Activated naive CD4-positive, alpha-beta T cell treated with anti-CD3 and anti-CD28 coated beads, Interleukin-2, amount 10 ng/mL, durations not matched to agents 7 days and 5 days (primary cell): ENCODE measurements around the gene CCSER1.

Experiments
- CTCF ChIA-PET: fragments of 350-600 bp; sonication (Branson Sonifier 250); formaldehyde crosslinking; loops from one replicate; lab custom pipeline; 2021; ENCODE audit warnings: antibody characterized with exemption; lab: Charles Lee
- DNase-seq: peaks from one replicate; pipeline ENCODE4 v3.0.0-alpha.2; 2020
- H3K27ac Mint-ChIP-seq: one replicate; pipeline ENCODE4 v1.8.0; 2021; ENCODE audit warnings: mild to moderate bottlenecking, moderate library complexity, mixed read lengths
- H3K27me3 Mint-ChIP-seq: one replicate; pipeline ENCODE4 v1.8.0; 2021; ENCODE audit warnings: mild to moderate bottlenecking, mixed read lengths
- H3K36me3 Mint-ChIP-seq: one replicate; pipeline ENCODE4 v1.8.0; 2021; ENCODE audit warnings: mixed read lengths
- H3K4me1 Mint-ChIP-seq: one replicate; pipeline ENCODE4 v1.8.0; 2021; ENCODE audit warnings: mixed read lengths
- H3K4me3 Mint-ChIP-seq: one replicate; pipeline ENCODE4 v1.8.0; 2021; ENCODE audit warnings: mild to moderate bottlenecking, moderate library complexity, mixed read lengths
- H3K9me3 Mint-ChIP-seq: one replicate; pipeline ENCODE4 v1.8.0; 2021; ENCODE audit warnings: mixed read lengths

The CCSER1 gene

DNA sequence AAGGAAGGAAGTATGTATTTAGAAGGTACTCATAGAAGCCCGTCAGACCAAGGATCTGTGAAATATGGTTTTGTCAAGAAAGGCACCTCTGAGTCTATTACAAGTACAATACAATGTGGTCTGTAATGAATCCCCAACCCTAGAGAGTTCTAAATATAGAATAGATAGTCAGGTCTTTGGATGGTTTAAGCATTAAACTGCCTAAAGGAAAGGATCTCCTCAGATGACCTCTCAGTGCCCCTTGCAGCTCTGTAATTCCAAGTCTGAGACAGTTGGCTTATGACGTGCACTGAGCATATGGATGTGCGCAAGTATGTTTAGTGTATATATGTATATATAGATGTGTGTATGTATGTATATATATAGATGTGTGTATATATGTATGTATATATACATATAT, 62.0 kb downstream of the CCSER1 start:
- Mint-ChIP-seq H3K27ac (no peak overlapping the region), H3K4me1 (no peaks in the 10 kb centered on the region), H3K4me3 (no peak overlapping the region), H3K36me3 (no peaks in the 10 kb centered on the region), H3K9me3 (no peaks in the 10 kb centered on the region), H3K27me3 (no peaks in the 10 kb centered on the region)
- CTCF ChIA-PET: no interaction called here
- no peak for DNase-seq

DNA sequence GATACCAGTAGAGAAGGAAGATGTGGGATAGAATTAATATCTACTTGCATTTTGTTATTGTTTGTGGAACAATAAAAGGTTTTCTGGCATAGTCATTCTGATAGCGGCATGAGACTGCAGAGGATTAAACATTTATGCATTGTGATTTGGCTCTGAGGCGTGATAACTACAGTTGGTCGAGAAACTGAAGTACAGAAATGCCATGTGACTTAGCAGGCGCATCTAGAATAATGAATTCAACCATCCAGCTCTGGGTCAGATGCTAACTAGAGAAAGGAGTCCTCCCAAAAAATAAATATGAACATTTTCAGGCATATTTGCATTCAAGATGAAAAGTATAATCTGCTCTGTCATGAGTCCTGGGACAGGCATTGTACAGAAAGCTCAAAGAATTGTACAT, 62.8 kb downstream of the CCSER1 start:
- no peak for DNase-seq
- Mint-ChIP-seq H3K9me3 (no peaks in the 10 kb centered on the region), H3K27me3 (no peaks in the 10 kb centered on the region), H3K4me3 (no peak overlapping the region), H3K27ac (no peak overlapping the region), H3K4me1 (no peaks in the 10 kb centered on the region), H3K36me3 (no peaks in the 10 kb centered on the region)
- CTCF ChIA-PET: no interaction called here

DNA sequence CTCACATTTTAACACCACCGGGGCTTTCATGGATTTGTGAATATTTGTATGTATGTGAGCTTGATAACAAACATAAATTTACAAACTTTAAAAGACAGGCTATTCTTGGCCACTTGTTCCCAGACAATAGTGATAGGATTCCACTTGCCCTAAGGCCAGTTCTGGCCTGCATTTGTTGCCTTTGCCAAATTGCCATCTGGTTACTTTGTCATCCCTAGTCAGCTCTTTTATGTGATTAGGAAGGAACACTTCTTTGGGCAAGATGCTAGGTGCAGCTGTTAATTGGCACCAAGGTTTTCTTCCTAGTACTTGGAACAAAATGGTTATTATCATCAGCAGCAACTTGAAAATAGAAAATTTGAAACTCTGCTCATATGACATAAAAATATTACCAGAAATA, 63.3 kb downstream of the CCSER1 start:
- Mint-ChIP-seq H3K27ac (no peak overlapping the region), H3K36me3 (no peaks in the 10 kb centered on the region), H3K4me3 (no peak overlapping the region), H3K27me3 (no peaks in the 10 kb centered on the region), H3K4me1 (no peaks in the 10 kb centered on the region), H3K9me3 (no peaks in the 10 kb centered on the region)
- CTCF ChIA-PET: no interaction called here
- DNase-seq: no peak

DNA sequence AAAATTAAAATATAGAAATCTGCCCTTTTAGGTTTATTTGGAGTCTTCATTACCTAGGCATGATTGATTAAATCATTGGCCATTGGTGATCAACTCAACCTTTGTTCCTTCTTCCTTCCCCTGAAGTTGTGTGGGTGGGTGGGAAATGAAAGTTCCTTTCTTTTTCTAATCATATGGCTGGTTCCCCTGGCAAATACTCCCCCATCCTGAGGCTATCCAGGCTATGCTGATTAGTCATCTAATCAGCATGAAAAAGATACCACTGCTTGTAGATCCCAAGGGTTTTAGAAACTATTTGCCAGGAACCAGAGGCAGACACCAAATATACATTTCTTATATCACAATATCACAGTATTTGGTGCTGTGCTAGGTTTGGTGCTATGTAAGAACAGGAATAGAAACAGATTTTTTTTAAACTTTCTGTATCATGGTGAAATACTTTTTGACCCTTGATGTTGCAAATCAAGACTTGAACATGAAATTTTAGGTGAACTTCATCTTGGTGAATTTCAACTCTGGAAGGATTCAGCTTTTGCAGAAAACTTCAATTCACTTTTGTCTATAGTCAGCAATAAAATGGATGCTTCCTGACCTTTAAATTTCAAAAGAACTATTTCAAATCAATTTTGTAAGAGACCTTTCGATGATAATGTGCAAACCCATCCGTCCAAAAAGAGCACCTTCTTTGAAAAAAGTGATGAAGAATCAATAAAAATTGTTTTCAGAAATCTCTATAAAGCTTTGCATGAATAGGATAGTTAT, 71.1 kb downstream of the CCSER1 start:
- H3K4me3 Mint-ChIP-seq: no peak overlapping the region
- no peaks in the 10 kb centered on the region for H3K36me3 Mint-ChIP-seq
- no peak for DNase-seq
- no peaks in the 10 kb centered on the region for H3K4me1 Mint-ChIP-seq
- no peaks in the 10 kb centered on the region for H3K9me3 Mint-ChIP-seq
- H3K27ac Mint-ChIP-seq: no peak overlapping the region
- CTCF ChIA-PET: no interaction called here
- H3K27me3 Mint-ChIP-seq: no peaks in the 10 kb centered on the region

GRCh38 chr4:90207887-90208454, 80.8 kb downstream of the CCSER1 start:
- peaks cover 1% of the 10 kb centered on the region for H3K9me3 Mint-ChIP-seq
- CTCF ChIA-PET: no interaction called here
- H3K4me1 Mint-ChIP-seq: no peaks in the 10 kb centered on the region
- no peak overlapping the region for H3K4me3 Mint-ChIP-seq
- H3K36me3 Mint-ChIP-seq: no peaks in the 10 kb centered on the region
- no peak overlapping the region for H3K27ac Mint-ChIP-seq
- no peaks in the 10 kb centered on the region for H3K27me3 Mint-ChIP-seq
- no peak for DNase-seq

DNA sequence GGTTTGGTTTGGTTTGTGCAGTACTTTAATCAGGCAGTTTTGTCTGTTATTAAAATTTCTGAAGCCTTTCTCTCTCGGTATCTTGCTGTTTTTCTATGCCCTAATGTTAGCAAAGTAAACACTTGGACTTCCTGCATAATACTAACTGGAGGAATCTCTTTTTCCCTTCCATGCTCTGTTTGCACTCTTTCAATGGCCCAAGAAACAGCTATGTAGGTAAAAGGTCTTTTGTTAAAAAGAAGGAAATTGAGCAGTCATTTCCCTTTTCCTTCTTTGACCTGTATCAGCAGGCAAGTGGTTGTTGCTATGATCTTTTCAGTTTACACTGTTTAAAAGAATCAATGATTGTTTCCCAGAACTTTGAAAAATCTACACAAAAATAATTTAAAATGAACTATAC, 82.7 kb downstream of the CCSER1 start:
- H3K36me3 Mint-ChIP-seq: no peaks in the 10 kb centered on the region
- CTCF ChIA-PET: no interaction called here
- peaks cover 1% of the 10 kb centered on the region for H3K9me3 Mint-ChIP-seq
- DNase-seq: no peak
- no peak overlapping the region for H3K27ac Mint-ChIP-seq
- H3K4me3 Mint-ChIP-seq: no peak overlapping the region
- H3K4me1 Mint-ChIP-seq: no peaks in the 10 kb centered on the region
- no peaks in the 10 kb centered on the region for H3K27me3 Mint-ChIP-seq

- Mint-ChIP-seq H3K27ac (no peak overlapping the region), H3K4me1 (no peaks in the 10 kb centered on the region), H3K27me3 (no peaks in the 10 kb centered on the region), H3K36me3 (no peaks in the 10 kb centered on the region), H3K9me3 (peaks cover 1% of the 10 kb centered on the region), H3K4me3 (no peak overlapping the region)
- CTCF ChIA-PET: no interaction called here
- DNase-seq: no peak
Observed at GRCh38 chr4:90211174-90211573, 84.0 kb downstream of the CCSER1 start.

DNA sequence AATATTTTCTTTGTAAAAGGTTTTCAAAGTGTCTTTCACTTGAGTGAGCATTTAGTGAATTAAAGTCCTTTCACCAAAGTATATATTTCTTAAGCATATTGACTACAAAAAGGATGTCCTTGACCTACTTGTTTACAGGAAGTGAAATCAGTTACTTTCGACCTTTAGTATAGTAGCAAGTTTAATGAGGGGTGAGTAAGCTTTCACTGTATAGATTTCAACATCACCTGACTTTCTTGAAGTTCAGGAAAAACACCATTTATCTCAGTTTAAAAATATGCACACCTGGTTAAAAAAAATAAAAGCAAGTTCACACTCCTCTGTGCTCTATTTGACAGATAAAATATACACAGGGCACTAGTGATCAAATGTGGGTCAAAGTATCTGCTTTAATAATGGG, 88.1 kb downstream of the CCSER1 start:
- no peak overlapping the region for H3K27ac Mint-ChIP-seq
- H3K4me1 Mint-ChIP-seq: no peaks in the 10 kb centered on the region
- CTCF ChIA-PET: no interaction called here
- no peak for DNase-seq
- H3K36me3 Mint-ChIP-seq: no peaks in the 10 kb centered on the region
- H3K27me3 Mint-ChIP-seq: no peaks in the 10 kb centered on the region
- no peaks in the 10 kb centered on the region for H3K9me3 Mint-ChIP-seq
- no peak overlapping the region for H3K4me3 Mint-ChIP-seq

DNA sequence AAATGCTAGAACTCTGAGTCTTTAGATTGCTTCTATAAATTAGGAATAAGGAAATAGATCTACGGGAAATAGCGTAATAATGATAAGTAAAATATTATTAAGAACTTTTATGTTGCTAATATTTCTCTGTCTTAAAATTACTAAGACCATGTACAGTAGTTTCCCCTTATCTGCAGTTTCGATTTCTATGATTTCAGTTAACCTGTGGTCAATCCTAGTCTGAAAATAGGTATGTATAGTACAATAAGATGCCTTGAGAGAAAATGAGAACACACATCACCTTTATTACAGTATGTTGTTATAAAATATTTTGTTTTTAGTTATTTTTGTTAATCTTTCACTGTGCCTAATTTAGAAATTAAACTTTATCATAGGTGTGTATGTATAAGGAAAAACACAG, 92.6 kb downstream of the CCSER1 start:
- Mint-ChIP-seq H3K9me3 (no peaks in the 10 kb centered on the region), H3K27me3 (no peaks in the 10 kb centered on the region), H3K4me3 (no peak overlapping the region), H3K4me1 (no peaks in the 10 kb centered on the region), H3K27ac (no peak overlapping the region), H3K36me3 (no peaks in the 10 kb centered on the region)
- no peak for DNase-seq
- CTCF ChIA-PET: no interaction called here

DNA sequence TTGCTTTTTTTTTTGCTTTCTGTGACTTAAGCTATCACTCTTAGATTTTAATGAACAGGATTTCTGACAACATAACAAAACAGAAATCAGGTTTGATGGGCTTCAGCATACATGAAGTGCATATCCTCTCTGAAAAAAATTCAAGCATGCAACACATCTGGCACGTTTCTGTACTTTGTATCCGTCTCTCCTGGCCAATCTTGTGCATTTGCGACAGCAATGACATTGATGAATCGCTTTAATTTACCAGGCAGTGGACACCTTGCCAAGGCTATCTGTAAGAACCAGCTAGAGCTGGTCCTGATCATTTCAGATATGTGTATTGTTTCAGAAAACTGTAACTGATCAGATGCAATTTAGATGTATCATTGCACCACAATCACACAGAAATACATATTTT, 93.3 kb downstream of the CCSER1 start:
- Mint-ChIP-seq H3K4me1 (no peaks in the 10 kb centered on the region), H3K27ac (no peak overlapping the region), H3K27me3 (no peaks in the 10 kb centered on the region), H3K4me3 (no peak overlapping the region), H3K36me3 (no peaks in the 10 kb centered on the region), H3K9me3 (no peaks in the 10 kb centered on the region)
- DNase-seq: no peak
- CTCF ChIA-PET: no interaction called here

DNA sequence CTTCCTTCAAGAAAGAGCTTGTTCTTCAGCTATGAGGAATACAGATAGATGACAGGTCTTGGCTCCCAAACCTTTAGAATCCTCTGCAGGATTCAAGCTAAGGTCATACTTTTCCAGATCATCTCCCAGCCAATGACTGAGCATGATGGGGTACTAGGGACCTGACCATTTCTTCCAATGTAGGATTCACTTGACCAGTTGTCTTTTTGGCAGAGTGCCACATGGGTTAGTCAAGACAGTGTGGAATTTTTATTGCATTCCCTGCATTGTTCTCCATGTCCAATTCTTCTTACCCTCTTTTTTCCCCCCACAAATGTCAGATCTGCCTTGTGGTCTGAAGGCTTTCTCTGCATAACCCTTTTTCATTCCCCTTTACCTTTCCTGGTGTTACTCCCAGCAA, 99.5 kb downstream of the CCSER1 start:
- no peak for DNase-seq
- Mint-ChIP-seq H3K4me3 (no peak overlapping the region), H3K27me3 (no peaks in the 10 kb centered on the region), H3K9me3 (peaks cover 4% of the 10 kb centered on the region), H3K27ac (no peak overlapping the region), H3K4me1 (no peaks in the 10 kb centered on the region), H3K36me3 (no peaks in the 10 kb centered on the region)
- CTCF ChIA-PET: no interaction called here

DNA sequence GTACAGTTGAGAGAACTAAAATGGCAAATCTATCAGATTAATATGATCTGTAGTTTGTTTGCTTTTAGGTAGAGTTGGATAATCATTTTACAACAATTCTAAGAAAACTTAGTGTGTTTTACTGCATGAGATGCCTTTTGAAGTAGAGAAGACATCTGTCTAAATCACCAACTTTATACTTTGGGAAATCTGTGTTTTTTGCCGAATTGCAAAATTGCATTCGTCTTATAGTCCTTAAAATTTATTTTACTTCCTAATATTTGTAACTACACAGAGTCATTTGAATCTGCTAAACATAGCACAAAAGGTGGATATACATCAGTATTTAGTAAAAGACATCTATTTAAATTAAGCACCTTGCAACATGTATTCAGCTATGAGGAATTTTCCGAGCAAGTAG, 100.0 kb downstream of the CCSER1 start:
- Mint-ChIP-seq H3K9me3 (peaks cover 6% of the 10 kb centered on the region), H3K4me3 (no peak overlapping the region), H3K27me3 (no peaks in the 10 kb centered on the region), H3K36me3 (no peaks in the 10 kb centered on the region), H3K27ac (no peak overlapping the region), H3K4me1 (no peaks in the 10 kb centered on the region)
- CTCF ChIA-PET: no interaction called here
- DNase-seq: no peak

DNA sequence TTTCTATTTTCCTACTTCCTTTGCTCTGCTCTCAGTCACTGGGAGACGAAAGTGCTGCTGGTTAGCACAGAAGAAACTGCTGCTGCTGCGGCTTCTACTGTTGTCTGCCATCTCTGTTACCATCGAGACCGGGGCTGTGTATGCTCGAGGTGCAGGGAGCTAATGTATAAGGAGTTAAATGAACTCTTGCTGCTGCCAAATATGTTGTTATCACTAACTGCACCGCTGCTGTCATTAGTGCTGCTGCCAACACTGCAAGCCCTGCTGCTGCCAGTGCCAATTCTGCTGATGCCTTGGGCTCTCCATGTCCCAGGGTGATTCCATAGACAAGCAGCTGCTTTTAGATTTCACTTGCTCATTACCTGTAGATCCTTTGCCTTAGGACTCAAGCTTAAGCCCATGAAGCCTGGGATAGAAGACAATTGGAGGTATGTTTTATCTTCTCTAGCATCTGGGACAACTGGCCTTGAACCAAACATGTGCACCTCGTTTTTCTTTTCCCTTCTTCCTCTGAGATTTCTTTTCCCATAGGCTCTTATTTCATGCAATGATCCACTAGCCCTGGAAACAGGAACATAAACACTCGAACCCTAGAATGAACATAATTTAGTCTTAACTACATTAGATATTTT, 107.8 kb downstream of the CCSER1 start:
- CTCF ChIA-PET: no interaction called here
- no peak for DNase-seq
- no peaks in the 10 kb centered on the region for H3K4me1 Mint-ChIP-seq
- no peaks in the 10 kb centered on the region for H3K36me3 Mint-ChIP-seq
- H3K9me3 Mint-ChIP-seq: peaks cover 2% of the 10 kb centered on the region
- no peaks in the 10 kb centered on the region for H3K27me3 Mint-ChIP-seq
- H3K4me3 Mint-ChIP-seq: no peak overlapping the region
- no peak overlapping the region for H3K27ac Mint-ChIP-seq

DNA sequence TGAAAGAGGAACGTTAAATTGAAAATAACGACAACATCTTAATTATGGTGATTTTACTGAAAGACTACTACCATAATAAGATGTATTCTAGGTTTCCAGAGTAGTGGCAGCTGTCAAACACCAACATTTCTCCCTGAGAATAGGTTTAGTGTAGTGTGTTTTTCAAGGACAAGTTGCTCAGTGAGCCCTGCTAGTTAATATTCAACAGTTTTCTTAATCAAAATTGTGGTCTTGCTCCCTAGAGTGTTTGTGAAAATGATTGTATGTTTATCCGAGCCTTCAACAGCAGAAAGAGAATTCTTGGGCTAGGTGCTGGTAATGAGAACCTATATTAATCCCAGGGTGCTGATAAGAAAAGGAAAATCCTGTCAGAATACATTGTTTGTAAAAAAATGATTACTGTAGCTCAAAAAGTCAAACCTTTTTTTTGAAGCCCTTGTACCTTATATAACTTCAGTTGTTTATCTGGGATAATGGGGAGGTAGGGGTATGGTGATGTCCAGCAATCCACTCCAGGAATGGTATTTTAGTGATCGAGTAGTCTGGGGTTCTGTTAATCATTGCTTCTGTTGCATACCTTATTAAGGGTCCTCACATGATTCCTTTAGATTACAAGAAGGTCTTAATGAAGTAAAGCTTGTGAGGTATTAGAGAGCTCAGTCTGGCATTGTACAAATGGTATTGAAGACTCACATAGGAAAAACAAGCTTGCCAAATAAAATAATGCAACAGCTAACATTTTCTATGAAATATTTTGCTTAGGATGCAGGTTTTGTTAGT, 110.7 kb downstream of the CCSER1 start:
- CTCF ChIA-PET: no interaction called here
- Mint-ChIP-seq H3K4me1 (no peaks in the 10 kb centered on the region), H3K36me3 (no peaks in the 10 kb centered on the region), H3K27me3 (no peaks in the 10 kb centered on the region), H3K27ac (no peak overlapping the region), H3K9me3 (no peaks in the 10 kb centered on the region), H3K4me3 (no peak overlapping the region)
- DNase-seq: no peak
